Psoas muscle (tissue), 8 donors: ENCODE measurements around the gene MPP2. TPM values are rescaled to one million over a fixed set of nuclear protein-coding genes. Genes with fewer than 3 reads are reported as not detected.
A peak's percentile ranks its signal among the peaks of the same experiment; 100 is the strongest.

Experiments used
- ATAC-seq, 4 donors: fragments of 200-7000 bp; cut with Tn5 transposase; one replicate each; pipeline ENCODE4 v1.9.1; 2020; ENCODE audit warnings: moderate library complexity in 3 of 4, mild to moderate bottlenecking in 2 of 4
- DNase-seq, 2 donors: peaks; one replicate each; pipeline ENCODE4 v3.0.0-alpha.2; 2020
- H3K27ac ChIP-seq: fragments of 200-600 bp; one replicate; pipeline ENCODE4 v1.8.0; 2022
- H3K27me3 ChIP-seq, 3 donors: fragments of 200-600 bp in 1 of 3; one replicate each; pipeline versions ENCODE4 v1.6.1 to v1.8.0; 2013 to 2022; ENCODE audit warnings: low read length in 2 of 3, mild to moderate bottlenecking in 2 of 3, moderate library complexity in 1 of 3; ENCODE audit not compliant: insufficient read depth in 3 of 3
- H3K36me3 ChIP-seq, 2 donors: fragments of 200-600 bp in 1 of 2; one replicate each; pipeline versions ENCODE4 v1.6.1 to v1.8.0; 2013 to 2022; ENCODE audit warnings: low read depth in 1 of 2, mild to moderate bottlenecking in 1 of 2, moderate library complexity in 1 of 2; ENCODE audit not compliant: insufficient read depth in 1 of 2
- H3K4me1 ChIP-seq: fragments of 200-600 bp; one replicate; pipeline ENCODE4 v1.8.0; 2022
- H3K4me3 ChIP-seq: fragments of 200-600 bp; one replicate; pipeline ENCODE4 v1.8.0; 2022; ENCODE audit warnings: mild to moderate bottlenecking
- H3K9me3 ChIP-seq: fragments of 200-600 bp; one replicate; pipeline ENCODE4 v1.8.0; 2022
- CTCF ChIP-seq: fragments of 200-600 bp; IDR thresholded peaks from one replicate; pipeline ENCODE4 v1.8.0; 2022; ENCODE audit warnings: antibody characterized with exemption
- WGBS, 3 donors: extraction: QIAGEN DNeasy Blood & Tissue Kit; methylation state at CpG; one replicate each; pipeline versions ENCODE4 v1.1.6 to v1.1.7; 2013; 5-methylcytosine and 5-hydroxymethylcytosine counted together
- intact Hi-C, 2 donors: fragments of 100-400 bp; cut with DNase I; formaldehyde crosslinking; loops; one replicate each; pipeline versions ENCODE4 v1.11.0 to v1.14.2; 2022
- polyA plus RNA-seq, 3 donors: library from polyadenylated mRNA; stranded (reverse); fragments of 200-250 nt; gene quantifications; one replicate each; pipeline ENCODE4 v1.2.3, GENCODE V29; 2013
- total RNA-seq, 4 donors: library from RNA; stranded (reverse); fragmentation: NEBNext Ultra II Directional in 2 of 4; extraction: Animal tissue kit (Norgen Biotek cat#: 25700) in 2 of 4; gene quantifications; one replicate each; pipeline versions ENCODE4 v1.2.1 to v1.2.4, GENCODE V29; 2021 to 2023
- donor health status: healthy with polysubstance abuse.
- donor health status: DM: no; HTN: no; CAD: no; lungs with moderate emphysema.
- donor health status: Bipolar disorder and iron deficiency.
- donor health status: healthy.
- donor health status: DM: yes; HTN: yes; CAD: no.
- donor health status: DM: no; HTN: no; CAD: no.
- donor health status: DM: no; HTN: no; CAD: no.
- donor health status: DM: yes; HTN: yes; CAD: no.

The MPP2 gene
- total and polyA plus RNA-seq, 7 donors = 0.19 to 1.6 (median 0.42) TPM

- intact Hi-C loops = loop anchor here (5.0 kb wide), 2 partner anchors 67 to 157 kb away; partner anchors contain the start of gene CFAP97D1 (in 1 of the 2)
- Histone ChIP-seq H3K9me3 (no peaks in the 10 kb centered on the region), H3K27me3 (peaks cover 0 to 3% (median 0%) of the 10 kb centered on the region in 3 donors), H3K4me3 (peak overlapping the region; percentile 51), H3K36me3 (no peaks in the 10 kb centered on the region), H3K4me1 (peaks cover 5% of the 10 kb centered on the region), H3K27ac (no peak overlapping the region)
- 86 to 93% (median 89%) methylated on average over 8 of the region's 8 CpGs for WGBS, 3 donors
- no peak for ATAC-seq
- TF ChIP-seq CTCF = no peak
- no peak for DNase-seq
These were observed 58.2 kb downstream of the MPP2 start for GRCh38 chr17:43849116-43849515.

GRCh38 chr17:43848601-43849000 is 58.7 kb downstream of the MPP2 start:
- ATAC-seq (no peak), DNase-seq (no peak)
- peak overlapping the region; percentile 51 for H3K4me3 ChIP-seq
- no peaks in the 10 kb centered on the region for H3K9me3 ChIP-seq
- TF ChIP-seq CTCF = no peak
- intact Hi-C loops = loop anchor here (5.0 kb wide), 2 partner anchors 66 to 156 kb away; partner anchors contain the start of gene CFAP97D1 (in 1 of the 2)
- 82 to 90% (median 84%) methylated on average over 10 of the region's 10 CpGs for WGBS, 3 donors
- H3K27ac ChIP-seq = no peak overlapping the region
- H3K27me3 ChIP-seq = peaks cover 0 to 3% (median 0%) of the 10 kb centered on the region in 3 donors
- H3K4me1 ChIP-seq = peaks cover 5% of the 10 kb centered on the region
- H3K36me3 ChIP-seq = no peaks in the 10 kb centered on the region

- intact Hi-C loops = loop anchor here (5.0 kb wide), 2 partner anchors 65 to 155 kb away; partner anchors contain the start of gene CFAP97D1 (in 1 of the 2)
- WGBS, 3 donors = 39 to 51% (median 43%) methylated on average over 16 to 17 of the region's 17 CpGs
- DNase-seq (peak in 1 of 2 donors; percentile 27), ATAC-seq (peak in 1 of 4 donors; percentile 20)
- no peaks in the 10 kb centered on the region for H3K9me3 ChIP-seq
- H3K4me3 ChIP-seq = peak within 1 kb of the TSS; percentile 51
- H3K27me3 ChIP-seq = peaks cover 0 to 3% (median 0%) of the 10 kb centered on the region in 3 donors
- H3K4me1 ChIP-seq = peaks cover 5% of the 10 kb centered on the region
- TF ChIP-seq CTCF = no peak
- H3K27ac ChIP-seq = peak within 1 kb of the TSS; percentile 31
- no peaks in the 10 kb centered on the region for H3K36me3 ChIP-seq
These were observed 60.4 kb downstream of the MPP2 start, which contains the start of gene CD300LG for GRCh38 chr17:43846963-43847371. TSS of gene CD300LG (plus strand) at chr17:43847176. CDS start at chr17:43847217, 41 bp downstream.

GRCh38 chr17:43846221-43846712 is 61.1 kb downstream of the MPP2 start:
- Histone ChIP-seq H3K36me3 (no peaks in the 10 kb centered on the region), H3K27ac (peak overlapping the region; percentile 31), H3K9me3 (no peaks in the 10 kb centered on the region), H3K4me3 (peak overlapping the region; percentile 51), H3K27me3 (no peaks in the 10 kb centered on the region), H3K4me1 (peaks cover 11% of the 10 kb centered on the region)
- 13 to 19% (median 15%) methylated on average over 13 of the region's 13 CpGs for WGBS, 3 donors
- ATAC-seq (peak; percentile 94 to 98 (median 96)), DNase-seq (peak; percentile 87 to 92)
- intact Hi-C loops = loop anchor here (5.0 kb wide), 2 partner anchors 64 to 154 kb away; partner anchors contain the start of gene CFAP97D1 (in 1 of the 2)
- peak; percentile 98 for TF ChIP-seq CTCF
